ENCODE results near the gene RUSC2.
"Not testable (repeated sequence)": the region's sequence is repeated elsewhere in the genome, so short reads cannot be mapped to it uniquely, and the experiment has no call there.

RUSC2 gene

GRCh38 chr9:35495984-35496383, 6.1 kb downstream of the RUSC2 start:
- H3K4me1 ChIP-seq (ENCODE audit: control insufficient read depth, insufficient read depth, low read length) = peaks cover 7% of the 10 kb centered on the region
- no peak overlapping the region for H3K4me2 ChIP-seq (ENCODE audit: low read length)
- no peaks in the 10 kb centered on the region for H3K9me3 ChIP-seq (replicated peaks; ENCODE audit: low read length)
- H3K27me3 ChIP-seq (ENCODE audit: control insufficient read depth, insufficient read depth, low read length) = no peaks in the 10 kb centered on the region
- H3K4me3 ChIP-seq (ENCODE audit: low read length) = no peak overlapping the region
- H3K9ac ChIP-seq (ENCODE audit: low read depth, low read length) = no peak overlapping the region
- peaks cover 26% of the 10 kb centered on the region for H3K36me3 ChIP-seq (ENCODE audit: insufficient read depth, low read length)

GRCh38 chr9:35498245-35498644, 8.3 kb downstream of the RUSC2 start:
- not testable (repeated sequence) for H3K4me3 ChIP-seq (ENCODE audit: low read length); H3K4me1 ChIP-seq (ENCODE audit: control insufficient read depth, insufficient read depth, low read length); H3K27me3 ChIP-seq (ENCODE audit: control insufficient read depth, insufficient read depth, low read length); H3K9ac ChIP-seq (ENCODE audit: low read depth, low read length); H3K9me3 ChIP-seq (replicated peaks; ENCODE audit: low read length); H3K4me2 ChIP-seq (ENCODE audit: low read length)
- peaks cover 29% of the 10 kb centered on the region for H3K36me3 ChIP-seq (ENCODE audit: insufficient read depth, low read length)

GRCh38 chr9:35499029-35499700, 9.3 kb downstream of the RUSC2 start:
- Histone ChIP-seq H3K36me3 (ENCODE audit: insufficient read depth, low read length) (peaks cover 29% of the 10 kb centered on the region), H3K9ac (ENCODE audit: low read depth, low read length) (no peak overlapping the region), H3K4me1 (ENCODE audit: control insufficient read depth, insufficient read depth, low read length) (peaks cover 5% of the 10 kb centered on the region), H3K4me3 (ENCODE audit: low read length) (no peak overlapping the region), H3K4me2 (ENCODE audit: low read length) (no peak overlapping the region), H3K9me3 (replicated peaks; ENCODE audit: low read length) (no peaks in the 10 kb centered on the region), H3K27me3 (ENCODE audit: control insufficient read depth, insufficient read depth, low read length) (no peaks in the 10 kb centered on the region)

- Histone ChIP-seq H3K9me3 (replicated peaks; ENCODE audit: low read length) (no peaks in the 10 kb centered on the region), H3K36me3 (ENCODE audit: insufficient read depth, low read length) (peaks cover 29% of the 10 kb centered on the region), H3K4me2 (ENCODE audit: low read length) (no peak overlapping the region), H3K4me1 (ENCODE audit: control insufficient read depth, insufficient read depth, low read length) (peaks cover 5% of the 10 kb centered on the region), H3K4me3 (ENCODE audit: low read length) (no peak overlapping the region), H3K27me3 (ENCODE audit: control insufficient read depth, insufficient read depth, low read length) (no peaks in the 10 kb centered on the region), H3K9ac (ENCODE audit: low read depth, low read length) (no peak overlapping the region)
Observed at GRCh38 chr9:35499701-35500030, 9.8 kb downstream of the RUSC2 start.

GRCh38 chr9:35500130-35500748, 10.3 kb downstream of the RUSC2 start:
- Histone ChIP-seq H3K9me3 (replicated peaks; ENCODE audit: low read length) (no peaks in the 10 kb centered on the region), H3K4me1 (ENCODE audit: control insufficient read depth, insufficient read depth, low read length) (peaks cover 5% of the 10 kb centered on the region), H3K4me2 (ENCODE audit: low read length) (no peak overlapping the region), H3K36me3 (ENCODE audit: insufficient read depth, low read length) (peaks cover 29% of the 10 kb centered on the region), H3K9ac (ENCODE audit: low read depth, low read length) (no peak overlapping the region), H3K27me3 (ENCODE audit: control insufficient read depth, insufficient read depth, low read length) (no peaks in the 10 kb centered on the region), H3K4me3 (ENCODE audit: low read length) (no peak overlapping the region)

GRCh38 chr9:35501946-35502345, 12.0 kb downstream of the RUSC2 start:
- Histone ChIP-seq H3K27me3 (ENCODE audit: control insufficient read depth, insufficient read depth, low read length) (no peaks in the 10 kb centered on the region), H3K9me3 (replicated peaks; ENCODE audit: low read length) (no peaks in the 10 kb centered on the region), H3K4me3 (ENCODE audit: low read length) (no peak overlapping the region)

GRCh38 chr9:35506359-35506758, 16.4 kb downstream of the RUSC2 start:
- Histone ChIP-seq H3K4me3 (ENCODE audit: low read length) (no peak overlapping the region), H3K4me1 (ENCODE audit: control insufficient read depth, insufficient read depth, low read length) (peaks cover 38% of the 10 kb centered on the region), H3K9me3 (replicated peaks; ENCODE audit: low read length) (peaks cover 3% of the 10 kb centered on the region), H3K4me2 (ENCODE audit: low read length) (no peak overlapping the region), H3K27me3 (ENCODE audit: control insufficient read depth, insufficient read depth, low read length) (no peaks in the 10 kb centered on the region), H3K36me3 (ENCODE audit: insufficient read depth, low read length) (peaks cover 25% of the 10 kb centered on the region), H3K9ac (ENCODE audit: low read depth, low read length) (no peak overlapping the region)

More at GRCh38 chr9:35501946-35502345, 12.0 kb downstream of the RUSC2 start:
- Histone ChIP-seq H3K4me1 (ENCODE audit: control insufficient read depth, insufficient read depth, low read length) (peaks cover 8% of the 10 kb centered on the region), H3K4me2 (ENCODE audit: low read length) (no peak overlapping the region), H3K9ac (ENCODE audit: low read depth, low read length) (no peak overlapping the region), H3K36me3 (ENCODE audit: insufficient read depth, low read length) (peaks cover 23% of the 10 kb centered on the region)

- Histone ChIP-seq H3K9me3 (replicated peaks; ENCODE audit: low read length) (peaks cover 3% of the 10 kb centered on the region), H3K4me2 (ENCODE audit: low read length) (no peak overlapping the region), H3K9ac (ENCODE audit: low read depth, low read length) (no peak overlapping the region), H3K4me3 (ENCODE audit: low read length) (no peak overlapping the region), H3K4me1 (ENCODE audit: control insufficient read depth, insufficient read depth, low read length) (peaks cover 51% of the 10 kb centered on the region), H3K27me3 (ENCODE audit: control insufficient read depth, insufficient read depth, low read length) (no peaks in the 10 kb centered on the region), H3K36me3 (ENCODE audit: insufficient read depth, low read length) (peaks cover 23% of the 10 kb centered on the region)
Observed at GRCh38 chr9:35508069-35508468, 18.2 kb downstream of the RUSC2 start.

GRCh38 chr9:35510383-35510753, 20.5 kb downstream of the RUSC2 start:
- Histone ChIP-seq H3K4me1 (ENCODE audit: control insufficient read depth, insufficient read depth, low read length) (peaks cover 61% of the 10 kb centered on the region), H3K9me3 (replicated peaks; ENCODE audit: low read length) (peaks cover 3% of the 10 kb centered on the region), H3K9ac (ENCODE audit: low read depth, low read length) (peak overlapping the region; percentile 56), H3K4me2 (ENCODE audit: low read length) (peak overlapping the region; percentile 50), H3K4me3 (ENCODE audit: low read length) (peak overlapping the region; percentile 42), H3K27me3 (ENCODE audit: control insufficient read depth, insufficient read depth, low read length) (no peaks in the 10 kb centered on the region), H3K36me3 (ENCODE audit: insufficient read depth, low read length) (peaks cover 22% of the 10 kb centered on the region)

GRCh38 chr9:35510754-35511428, 21.0 kb downstream of the RUSC2 start:
- peaks cover 22% of the 10 kb centered on the region for H3K36me3 ChIP-seq (ENCODE audit: insufficient read depth, low read length)
- H3K4me3 ChIP-seq (ENCODE audit: low read length) = peak overlapping the region; percentile 42
- no peaks in the 10 kb centered on the region for H3K27me3 ChIP-seq (ENCODE audit: control insufficient read depth, insufficient read depth, low read length)
- H3K9ac ChIP-seq (ENCODE audit: low read depth, low read length) = peak overlapping the region; percentile 59
- H3K4me1 ChIP-seq (ENCODE audit: control insufficient read depth, insufficient read depth, low read length) = peaks cover 67% of the 10 kb centered on the region
- peaks cover 3% of the 10 kb centered on the region for H3K9me3 ChIP-seq (replicated peaks; ENCODE audit: low read length)
- H3K4me2 ChIP-seq (ENCODE audit: low read length) = peak overlapping the region; percentile 50

GRCh38 chr9:35511453-35511852, 21.5 kb downstream of the RUSC2 start:
- Histone ChIP-seq H3K9ac (ENCODE audit: low read depth, low read length) (peak overlapping the region; percentile 59), H3K4me3 (ENCODE audit: low read length) (no peak overlapping the region), H3K4me1 (ENCODE audit: control insufficient read depth, insufficient read depth, low read length) (peaks cover 69% of the 10 kb centered on the region), H3K9me3 (replicated peaks; ENCODE audit: low read length) (peaks cover 3% of the 10 kb centered on the region), H3K36me3 (ENCODE audit: insufficient read depth, low read length) (peaks cover 21% of the 10 kb centered on the region), H3K4me2 (ENCODE audit: low read length) (peak overlapping the region; percentile 50), H3K27me3 (ENCODE audit: control insufficient read depth, insufficient read depth, low read length) (no peaks in the 10 kb centered on the region)

Measured in skeletal muscle satellite cell (primary cell).